Cardiac muscle cell (in vitro differentiated cells and primary cell): ENCODE measurements around the gene DGKI. TPM values are rescaled to one million over a fixed set of nuclear protein-coding genes. Genes with fewer than 3 reads are reported as not detected.
A peak's percentile ranks its signal among the peaks of the same experiment; 100 is the strongest.

Experiments used
- DNase-seq, 2 donors: peaks; one replicate each; pipeline versions ENCODE4 v3.0.0 to v3.0.0-alpha.2; 2010 to 2017; ENCODE audit warnings: low read depth in 1 of 2, low spot score in 1 of 2
- H3K27ac ChIP-seq: fragments of 200-600 bp; sonication (generic); 2 replicates; pipeline ENCODE4 v1.5.1; 2016
- H3K27me3 ChIP-seq: fragments of 200-600 bp; sonication (generic); 2 replicates; pipeline ENCODE4 v1.6.0; 2016; ENCODE audit warnings: control low read depth
- H3K36me3 ChIP-seq: fragments of 200-600 bp; sonication (generic); 2 replicates; pipeline ENCODE4 v1.5.1; 2016; ENCODE audit warnings: control low read depth
- H3K4me1 ChIP-seq: fragments of 200-600 bp; sonication (generic); 2 replicates; pipeline ENCODE4 v1.8.1; 2017; ENCODE audit warnings: low read depth, mild to moderate bottlenecking, mixed run types
- H3K4me3 ChIP-seq: fragments of 200-600 bp; sonication (generic); 2 replicates; pipeline ENCODE4 v1.5.1; 2016; ENCODE audit warnings: mild to moderate bottlenecking
- H3K9me3 ChIP-seq: fragments of 200-600 bp; sonication (generic); 2 replicates; pipeline ENCODE4 v1.5.1; 2017; ENCODE audit warnings: low read depth, mild to moderate bottlenecking, control low read depth
- CTCF ChIP-seq: IDR thresholded peaks from 2 replicates; pipeline ENCODE4 v1.5.1; 2012; ENCODE audit warnings: low read depth, mild to moderate bottlenecking, low read length
- polyA plus RNA-seq: library from polyadenylated mRNA; unstranded; fragments of >200 nt; fragmentation: Nextera tagmentation; extraction: Ambion mirVana; gene quantifications from 2 replicates; pipeline ENCODE4 v1.2.1, GENCODE V29; 2016
- total RNA-seq: library from RNA; depleted of rRNA; stranded (reverse); fragments of >200 nt; gene quantifications from 2 replicates; pipeline ENCODE4 v1.2.3, GENCODE V29; 2016

Gene DGKI
- total and polyA plus RNA-seq, 2 experiments from 2014 or later: 35.0 to 52.7 TPM

- TF ChIP-seq CTCF: no peak
- H3K4me1 ChIP-seq: peaks cover 38% of the 10 kb centered on the region
- no peaks in the 10 kb centered on the region for H3K9me3 ChIP-seq
- no peak overlapping the region for H3K4me3 ChIP-seq
- DNase-seq: peak in 1 of 2 donors; percentile 68
- H3K27ac ChIP-seq: peak overlapping the region; percentile 71
- no peaks in the 10 kb centered on the region for H3K36me3 ChIP-seq
- H3K27me3 ChIP-seq: no peaks in the 10 kb centered on the region
Observed at GRCh38 chr7:137539111-137539715, 307.6 kb downstream of the DGKI start.

- Histone ChIP-seq H3K27ac (peak overlapping the region; percentile 71), H3K4me3 (no peak overlapping the region), H3K9me3 (no peaks in the 10 kb centered on the region), H3K4me1 (peaks cover 38% of the 10 kb centered on the region), H3K27me3 (no peaks in the 10 kb centered on the region), H3K36me3 (no peaks in the 10 kb centered on the region)
- TF ChIP-seq CTCF: no peak
- DNase-seq: peak in 1 of 2 donors; percentile 47
Observed at GRCh38 chr7:137538361-137538762, 308.4 kb downstream of the DGKI start.

GRCh38 chr7:137535579-137535978, 311.2 kb downstream of the DGKI start:
- peak in 1 of 2 donors; percentile 73 for DNase-seq
- Histone ChIP-seq H3K27me3 (no peaks in the 10 kb centered on the region), H3K36me3 (no peaks in the 10 kb centered on the region), H3K4me1 (peaks cover 38% of the 10 kb centered on the region), H3K9me3 (no peaks in the 10 kb centered on the region), H3K27ac (peak overlapping the region; percentile 88), H3K4me3 (no peak overlapping the region)
- no peak for TF ChIP-seq CTCF

GRCh38 chr7:137531671-137532070, 315.1 kb downstream of the DGKI start:
- peaks cover 18% of the 10 kb centered on the region for H3K4me1 ChIP-seq
- H3K36me3 ChIP-seq: no peaks in the 10 kb centered on the region
- no peak for TF ChIP-seq CTCF
- H3K27ac ChIP-seq: no peak overlapping the region
- no peak for DNase-seq
- no peaks in the 10 kb centered on the region for H3K9me3 ChIP-seq
- H3K4me3 ChIP-seq: no peak overlapping the region
- no peaks in the 10 kb centered on the region for H3K27me3 ChIP-seq

- Histone ChIP-seq H3K36me3 (no peaks in the 10 kb centered on the region), H3K9me3 (no peaks in the 10 kb centered on the region), H3K27me3 (no peaks in the 10 kb centered on the region), H3K4me3 (no peak overlapping the region), H3K4me1 (peaks cover 6% of the 10 kb centered on the region), H3K27ac (no peak overlapping the region)
- no peak for DNase-seq
- TF ChIP-seq CTCF: no peak
Observed at GRCh38 chr7:137527634-137528033, 319.1 kb downstream of the DGKI start.
